Ecto neural progenitor cell (in vitro differentiated cells): ENCODE measurements around the gene DACH1.

ENCODE experiments used
- DNase-seq: peaks from one replicate; pipeline ENCODE4 v3.0.0-alpha.2; 2018; ENCODE audit warnings: low spot score

The DACH1 gene

DNA sequence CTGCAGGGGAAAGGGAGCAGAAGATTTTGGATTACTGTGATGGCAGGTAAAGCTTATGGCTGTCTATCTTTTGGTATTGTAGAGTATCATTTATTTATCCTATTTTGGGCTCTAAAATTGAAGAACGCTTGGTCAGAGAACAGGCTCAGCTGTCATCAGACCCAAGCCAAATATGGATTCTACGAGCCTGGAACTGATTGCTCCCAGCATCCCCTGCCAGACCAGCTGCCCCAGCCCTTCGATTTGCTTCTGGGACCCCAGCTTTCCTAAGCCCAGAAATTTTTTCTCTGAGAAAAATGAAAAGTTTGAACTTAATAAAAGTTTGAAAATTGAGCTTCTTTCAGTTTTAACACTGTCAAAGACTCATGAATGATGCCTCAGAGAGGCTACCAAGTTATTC lies 472.8 kb downstream of the DACH1 start:
- no peak for DNase-seq
